ENCODE results near the gene CDK2. TPM values are rescaled to one million over a fixed set of nuclear protein-coding genes. Genes with fewer than 3 reads are reported as not detected.

Gene CDK2
- total and polyA plus RNA-seq, 9 of the 15 experiments (the other 6 are each of a cell fraction or from before 2014, with no cell fraction given): 17.4 to 213 (median 109) TPM

DNA sequence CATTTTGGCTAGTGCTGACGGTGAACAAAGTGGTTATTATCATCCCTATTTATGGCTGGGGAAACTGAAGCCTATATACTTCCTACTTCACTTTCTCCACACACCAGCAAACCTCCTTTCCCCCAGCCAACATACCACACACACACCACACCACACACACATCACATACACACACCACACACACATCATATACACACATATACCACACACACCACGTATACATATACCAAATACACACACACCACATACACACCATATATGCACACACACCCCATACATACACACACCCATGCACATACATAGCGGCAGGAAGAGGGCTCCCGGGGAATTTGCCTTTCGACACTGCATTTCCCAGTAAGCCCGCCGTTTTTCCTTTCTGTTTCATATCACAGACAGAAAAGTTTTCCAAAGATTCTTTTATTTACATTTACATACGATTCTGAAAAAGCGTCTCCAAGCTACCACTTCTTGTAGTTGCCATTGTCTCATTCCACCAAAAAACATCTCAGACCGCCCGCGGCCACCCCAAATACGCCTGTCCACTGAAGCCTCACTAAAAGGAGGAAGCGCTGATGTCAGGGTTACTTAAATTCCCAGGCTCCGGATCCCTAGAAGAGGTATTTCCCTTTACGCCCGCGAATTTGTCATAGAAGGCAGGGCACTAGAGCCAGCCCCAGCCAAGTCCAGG is 6.4 kb downstream of the CDK2 start (continued):
- TF ChIP-seq MTA2 (IDR thresholded peaks at IDR 0.05; ENCODE audit: low read depth): peak; percentile 61; the same call in 1 of the 2 replicates
- peak; percentile 74 for TF ChIP-seq SUPT5H (IDR thresholded peaks at IDR 0.05)
- TF ChIP-seq ZEB2 (IDR thresholded peaks at IDR 0.05): 0 out of 2 replicates have a peak, but pooled peaks have one; percentile 37
- TF ChIP-seq KAT7 (CRISPR knock-in tag; IDR thresholded peaks at IDR 0.05; ENCODE audit: borderline replicate concordance): no peak
- 0 out of 2 replicates have a peak, but pooled peaks have one; percentile 78 for TF ChIP-seq TARDBP (IDR thresholded peaks at IDR 0.05)
- TF ChIP-seq, protein P1, sequence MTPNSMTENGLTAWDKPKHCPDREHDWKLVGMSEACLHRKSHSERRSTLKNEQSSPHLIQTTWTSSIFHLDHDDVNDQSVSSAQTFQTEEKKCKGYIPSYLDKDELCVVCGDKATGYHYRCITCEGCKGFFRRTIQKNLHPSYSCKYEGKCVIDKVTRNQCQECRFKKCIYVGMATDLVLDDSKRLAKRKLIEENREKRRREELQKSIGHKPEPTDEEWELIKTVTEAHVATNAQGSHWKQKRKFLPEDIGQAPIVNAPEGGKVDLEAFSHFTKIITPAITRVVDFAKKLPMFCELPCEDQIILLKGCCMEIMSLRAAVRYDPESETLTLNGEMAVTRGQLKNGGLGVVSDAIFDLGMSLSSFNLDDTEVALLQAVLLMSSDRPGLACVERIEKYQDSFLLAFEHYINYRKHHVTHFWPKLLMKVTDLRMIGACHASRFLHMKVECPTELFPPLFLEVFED (CRISPR knock-in tag; conservative IDR thresholded peaks at IDR 0.05): peak; percentile 97
- no peak for TF ChIP-seq ZNF41 (CRISPR knock-in tag; conservative IDR thresholded peaks at IDR 0.05)

DNA sequence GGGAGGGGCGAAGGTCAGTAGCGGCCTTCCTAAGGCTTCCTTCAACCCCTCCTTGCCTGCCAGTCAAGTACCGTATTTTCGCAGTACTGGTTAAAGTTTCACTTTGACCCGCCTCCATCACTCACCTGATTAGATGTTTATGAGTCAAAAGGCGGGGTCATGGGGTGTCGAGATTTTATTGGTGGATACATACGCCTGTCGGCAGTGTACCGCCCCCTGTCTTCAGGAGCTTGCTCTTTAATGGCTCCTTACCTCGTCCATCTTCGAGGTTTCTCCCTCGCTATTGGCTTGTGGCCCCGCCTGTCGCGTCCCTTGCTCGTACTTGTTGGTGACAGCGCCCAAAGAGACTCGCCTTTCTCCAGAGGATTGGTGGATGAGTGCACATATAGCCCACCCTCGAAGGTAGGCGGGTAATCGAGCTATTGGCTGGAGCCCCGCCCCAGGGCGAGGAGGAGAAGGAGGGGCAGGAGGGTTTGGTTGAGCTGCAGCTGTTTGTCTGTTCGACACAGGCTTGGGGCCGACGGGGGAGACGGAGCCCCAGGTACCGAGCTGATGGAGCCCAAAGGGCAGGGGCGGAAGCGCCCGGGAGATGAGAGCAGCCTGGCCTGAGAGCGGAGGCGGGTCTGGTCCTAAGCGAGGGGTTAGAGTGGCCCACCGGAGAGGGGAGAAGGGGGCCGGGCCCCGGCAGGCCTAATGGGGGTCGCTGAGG is 7.1 kb downstream of the CDK2 start, which contains the start of gene RAB5B:
RAB5B (plus strand) TSS at position 480 of the 709 bp plus-strand sequence. CDS start 12,883 bp downstream, outside the sequence.
- peak within 1 kb of the TSS; percentile 68 for H3K4me3 ChIP-seq
- intact Hi-C loops (cut with micrococcal nuclease): loop anchor here (2.0 to 5.0 kb wide), 2 partner anchors 46 to 47 kb away; partner anchors contain the start of genes IKZF4 and PYM1
- WGBS (ENCODE audit: insufficient coverage, low coverage, missing lambda C conversion rate): under 1% methylated on average over 35 of the region's 39 CpGs
- H3K9ac ChIP-seq (ENCODE audit: insufficient read depth in 1 of 2, low read depth in 2 of 2, low read length in 2 of 2): peak within 1 kb of the TSS; percentile 81 to 92
- peak; percentile 87 to 100 (median 94) for DNase-seq (ENCODE audit: extremely low read depth in 1 of 4, low spot score in 3 of 4)
- no TSS peak for BruUV-seq (replicated peaks)
- H4K20me1 ChIP-seq (replicated peaks; ENCODE audit: control insufficient read depth, insufficient read depth, low read length): no peaks in the 10 kb centered on the region; the same call in 1 of the 2 replicates
- peaks cover 14 to 21% of the 10 kb centered on the region in 2 experiments for H3K4me1 ChIP-seq (replicated peaks in 1 of 2; ENCODE audit: control insufficient read depth in 2 of 2, insufficient read depth in 2 of 2, low read length in 2 of 2)
- H3K36me3 ChIP-seq (ENCODE audit: control insufficient read depth, insufficient read depth, low read length): peaks cover 51% of the 10 kb centered on the region
- ATAC-seq: peak; percentile 95
- peaks cover 46% of the 10 kb centered on the region for H3K79me2 ChIP-seq (ENCODE audit: control insufficient read depth, insufficient read depth, low read length)
- no peaks in the 10 kb centered on the region for H3K9me1 ChIP-seq (ENCODE audit: control insufficient read depth, insufficient read depth, low read length)
- ChIA-PET CTCF (ENCODE audit: low intra/inter-chr PET ratio) (interaction anchor here (0.6 kb wide), 1 partner anchor 40 kb away, joined by 3 read pairs; no protein-coding TSS in a partner anchor), POLR2A (interaction anchor here (0.6 to 2.5 kb wide), 34 partner anchors 11 to 324 kb away, joined by 3 to 49 read pairs (median 4); partner anchors contain the start of genes DNAJC14, IKZF4, ORMDL2 and PYM1)
- peak within 1 kb of the TSS; percentile 61 for H2AFZ ChIP-seq (ENCODE audit: low read depth, low read length)
- peak; percentile 100 for FAIRE-seq
- peak within 1 kb of the TSS; percentile 99 for H3K4me2 ChIP-seq (ENCODE audit: insufficient read depth, low read length)
- no peaks in the 10 kb centered on the region for H3K27me3 ChIP-seq (ENCODE audit: control insufficient read depth in 2 of 2, insufficient read depth in 2 of 2, low read length in 2 of 2)
- H3K27ac ChIP-seq (ENCODE audit: extremely low read depth, low read depth, low read length): peak within 1 kb of the TSS; percentile 88
- in situ Hi-C loops (cut with MboI): no loop called here
- no peaks in the 10 kb centered on the region for H3K9me3 ChIP-seq (replicated peaks; ENCODE audit: control insufficient read depth, insufficient read depth, low read depth, low read length)
- TF ChIP-seq SREBF1 (IDR thresholded peaks at IDR 0.05; ENCODE audit: borderline replicate concordance, low read depth, low read length) (peak; percentile 97), SP2 (IDR thresholded peaks at IDR 0.05; ENCODE audit: extremely low read depth, low read depth, low read length, poor library complexity, severe bottlenecking) (peak; percentile 96), MEF2A (IDR thresholded peaks at IDR 0.05; ENCODE audit: control insufficient read depth, low read depth, low read length) (no peak), HNRNPLL (IDR thresholded peaks at IDR 0.05; ENCODE audit: low read depth, low read length, poor library complexity, severe bottlenecking) (peak; percentile 23), RFX1 (IDR thresholded peaks at IDR 0.05) (peak; percentile 54), PCBP1 (IDR thresholded peaks at IDR 0.05; ENCODE audit: low read depth, low read length, poor library complexity, severe bottlenecking) (peak; percentile 65), HNRNPK (IDR thresholded peaks at IDR 0.05; ENCODE audit: low read depth, low read length, poor library complexity, severe bottlenecking) (no peak), FOXK2 (conservative IDR thresholded peaks at IDR 0.05 in 1 of 2, IDR thresholded peaks at IDR 0.05 in 1 of 2; ENCODE audit: low read depth in 2 of 2) (peak; percentile 97), MCM7 (IDR thresholded peaks at IDR 0.05) (no peak), ZNF778 (CRISPR knock-in tag; IDR thresholded peaks at IDR 0.05) (no peak)
- TF ChIP-seq, protein P2, sequence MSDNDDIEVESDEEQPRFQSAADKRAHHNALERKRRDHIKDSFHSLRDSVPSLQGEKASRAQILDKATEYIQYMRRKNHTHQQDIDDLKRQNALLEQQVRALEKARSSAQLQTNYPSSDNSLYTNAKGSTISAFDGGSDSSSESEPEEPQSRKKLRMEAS (CRISPR knock-in tag; IDR thresholded peaks at IDR 0.05): peak; percentile 47; the same call in 1 of the 2 replicates
